DND-41 (cell line): ENCODE measurements around the gene THBS1.

Experiments
- CTCF ChIP-seq: IDR thresholded peaks from 2 replicates; pipeline ENCODE4 v1.5.1; 2012; ENCODE audit warnings: borderline replicate concordance, low read length, moderate library complexity, mild to moderate bottlenecking; ENCODE audit not compliant: poor library complexity, severe bottlenecking; ENCODE audit errors: extremely low read depth
- EZH2 ChIP-seq: IDR thresholded peaks from 3 replicates; pipeline ENCODE4 v1.6.1; 2012; ENCODE audit warnings: borderline replicate concordance, low read depth, mild to moderate bottlenecking, moderate library complexity, low read length, inconsistent platforms; ENCODE audit not compliant: severe bottlenecking

GRCh38 chr15:39546842-39547241, 34.0 kb upstream of the THBS1 start:
- TF ChIP-seq CTCF (no peak), EZH2 (no peak)
